ENCODE data around the gene DENND4A. TPM values are rescaled to one million over a fixed set of nuclear protein-coding genes. Genes with fewer than 3 reads are reported as not detected.

The DENND4A gene
- total RNA-seq, 1 donor from 2014 or later = 32.5 TPM

- ATAC-seq (no peak), DNase-seq (no peak)
- Histone ChIP-seq H3K4me1 (peaks cover 21% of the 10 kb centered on the region), H3K27me3 (no peaks in the 10 kb centered on the region), H3K4me3 (no peak overlapping the region), H3K9me3 (no peaks in the 10 kb centered on the region), H3K27ac (peak overlapping the region; percentile 92), H3K36me3 (no peaks in the 10 kb centered on the region)
- intact Hi-C loops (cut with DNase I) = no loop called here
- no peak for TF ChIP-seq CTCF (IDR thresholded peaks at IDR 0.05)
Observed at GRCh38 chr15:65612616-65612946, 179.5 kb downstream of the DENND4A start.

- Histone ChIP-seq H3K27ac (peak overlapping the region; percentile 92), H3K4me3 (peak overlapping the region; percentile 80), H3K9me3 (no peaks in the 10 kb centered on the region), H3K36me3 (no peaks in the 10 kb centered on the region), H3K27me3 (no peaks in the 10 kb centered on the region), H3K4me1 (peaks cover 21% of the 10 kb centered on the region)
- ATAC-seq = no peak
- intact Hi-C loops (cut with DNase I) = no loop called here
- no peak for TF ChIP-seq CTCF (IDR thresholded peaks at IDR 0.05)
- no peak for DNase-seq
Observed at GRCh38 chr15:65611888-65612615, 180.0 kb downstream of the DENND4A start.

- ATAC-seq (peak; percentile 99), DNase-seq (peak; percentile 99)
- Histone ChIP-seq H3K27ac (peak within 1 kb of the TSS; percentile 92), H3K4me3 (peak within 1 kb of the TSS; percentile 80), H3K9me3 (no peaks in the 10 kb centered on the region), H3K4me1 (peaks cover 21% of the 10 kb centered on the region), H3K36me3 (no peaks in the 10 kb centered on the region), H3K27me3 (no peaks in the 10 kb centered on the region)
- TF ChIP-seq CTCF (IDR thresholded peaks at IDR 0.05) = peak; percentile 54
- intact Hi-C loops (cut with DNase I) = no loop called here
Observed at GRCh38 chr15:65610871-65611718, 181.0 kb downstream of the DENND4A start, which contains the start of gene INTS14. INTS14 (minus strand) TSS chr15:65611131; CDS start chr15:65607380, 3,751 bp downstream.

Small RNAs within 50 kb of the gene (microRNA-seq; reads per million reads assigned to microRNA genes)
- not detected for gene MIR4511 (ENCODE audit: borderline microRNAs expressed)

Other genes with a start within 250 kb of the DENND4A start
- 32.0 TPM for gene INTS14, start 181.2 kb downstream of the DENND4A start, total RNA-seq
- 11.8 TPM for gene SLC24A1, start 170.4 kb downstream of the DENND4A start, total RNA-seq
- gene RAB11A, start 77.2 kb upstream of the DENND4A start, total RNA-seq = 221 TPM

All from upper lobe of right lung (tissue), 1 donor.